ENCODE results near the gene GGPS1.
"Not testable (repeated sequence)": the region's sequence is repeated elsewhere in the genome, so short reads cannot be mapped to it uniquely, and the experiment has no call there.

The GGPS1 gene

GRCh38 chr1:235328271-235329138 is at the start of gene GGPS1:
Gene GGPS1, plus strand, starts transcription at chr1:235328570. Its CDS starts 6,695 bp downstream, at chr1:235335265.
- peak; percentile 98 to 100 for DNase-seq

GRCh38 chr1:235278915-235279292 is 49.5 kb upstream of the GGPS1 start:
- DNase-seq, result no peak

GRCh38 chr1:235279694-235280093 is 48.7 kb upstream of the GGPS1 start:
- DNase-seq, result no peak

GRCh38 chr1:235280467-235280866 is 47.9 kb upstream of the GGPS1 start:
- no peak for DNase-seq

DNA sequence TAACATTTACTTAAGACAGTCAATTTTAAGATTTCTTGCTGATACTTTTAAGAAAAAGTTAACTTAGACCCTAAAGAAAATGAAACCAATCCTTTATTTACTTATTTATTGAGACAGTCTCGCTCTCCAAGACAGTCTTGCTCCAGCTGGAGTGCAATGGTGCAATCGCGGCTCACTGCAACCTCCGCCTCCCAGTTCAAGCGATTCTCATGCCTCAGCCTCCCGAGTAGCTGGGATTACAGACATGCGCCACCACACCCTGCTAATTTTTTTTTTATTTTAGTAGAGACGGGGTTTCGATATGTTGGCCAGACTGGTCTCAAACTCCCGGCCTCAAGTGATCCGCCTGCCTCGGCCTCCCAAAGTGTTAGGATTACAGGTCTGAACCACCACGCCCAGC is 44.7 kb upstream of the GGPS1 start:
- not testable (repeated sequence) for DNase-seq

GRCh38 chr1:235284231-235284769 is 44.1 kb upstream of the GGPS1 start:
- DNase-seq, result no peak

DNA sequence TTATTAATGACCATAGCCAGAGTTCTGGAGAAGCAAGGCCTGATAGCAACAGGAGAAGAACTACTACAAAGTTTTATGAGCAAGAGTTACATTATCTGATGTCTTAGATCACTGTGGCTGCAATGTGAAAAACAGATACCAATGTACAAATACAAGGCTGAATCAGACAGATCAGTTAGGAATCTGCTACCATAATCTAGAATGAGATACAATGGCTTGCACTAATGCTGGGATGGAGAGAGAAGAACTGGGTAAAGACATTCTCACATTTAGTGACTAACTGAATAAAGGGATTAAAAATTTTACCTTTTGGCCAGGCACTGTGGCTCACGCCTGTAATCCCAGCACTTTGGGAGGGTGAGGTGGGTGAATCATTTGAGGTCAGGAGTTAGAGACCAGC is 41.7 kb upstream of the GGPS1 start:
- no peak for DNase-seq

DNA sequence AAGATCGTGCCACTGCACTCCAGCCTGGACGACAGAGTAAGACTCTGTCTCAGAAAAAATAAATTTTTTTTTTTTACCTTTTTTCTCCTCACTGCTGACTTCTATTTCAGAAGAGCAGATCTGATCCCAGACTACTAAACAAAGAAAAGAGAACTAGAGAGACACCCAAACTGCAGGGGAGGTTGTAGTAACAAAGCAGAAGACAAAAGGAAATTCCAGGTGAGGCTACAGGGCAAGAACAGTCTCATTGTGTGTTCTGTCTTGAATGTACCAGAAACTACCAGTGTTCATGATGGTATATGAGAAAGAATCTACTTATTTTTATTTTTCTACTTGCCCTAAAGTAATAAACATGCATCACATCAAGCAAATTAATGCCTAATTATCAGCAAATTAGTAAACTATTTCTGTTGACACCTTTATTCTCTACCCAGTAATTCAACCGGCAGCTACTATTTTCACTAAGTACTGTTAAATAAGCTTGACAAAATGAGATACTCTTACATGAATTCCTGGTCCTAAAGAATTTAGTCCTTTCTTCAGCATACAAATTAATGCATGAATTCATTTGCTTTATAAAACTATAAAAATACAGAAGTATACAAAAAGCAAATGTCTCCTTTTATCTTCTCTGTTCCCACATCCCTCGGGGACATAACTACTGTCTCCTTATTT is 41.0 kb upstream of the GGPS1 start:
- DNase-seq, result no peak

GRCh38 chr1:235289859-235290739 is 38.3 kb upstream of the GGPS1 start:
- no peak for DNase-seq

DNA sequence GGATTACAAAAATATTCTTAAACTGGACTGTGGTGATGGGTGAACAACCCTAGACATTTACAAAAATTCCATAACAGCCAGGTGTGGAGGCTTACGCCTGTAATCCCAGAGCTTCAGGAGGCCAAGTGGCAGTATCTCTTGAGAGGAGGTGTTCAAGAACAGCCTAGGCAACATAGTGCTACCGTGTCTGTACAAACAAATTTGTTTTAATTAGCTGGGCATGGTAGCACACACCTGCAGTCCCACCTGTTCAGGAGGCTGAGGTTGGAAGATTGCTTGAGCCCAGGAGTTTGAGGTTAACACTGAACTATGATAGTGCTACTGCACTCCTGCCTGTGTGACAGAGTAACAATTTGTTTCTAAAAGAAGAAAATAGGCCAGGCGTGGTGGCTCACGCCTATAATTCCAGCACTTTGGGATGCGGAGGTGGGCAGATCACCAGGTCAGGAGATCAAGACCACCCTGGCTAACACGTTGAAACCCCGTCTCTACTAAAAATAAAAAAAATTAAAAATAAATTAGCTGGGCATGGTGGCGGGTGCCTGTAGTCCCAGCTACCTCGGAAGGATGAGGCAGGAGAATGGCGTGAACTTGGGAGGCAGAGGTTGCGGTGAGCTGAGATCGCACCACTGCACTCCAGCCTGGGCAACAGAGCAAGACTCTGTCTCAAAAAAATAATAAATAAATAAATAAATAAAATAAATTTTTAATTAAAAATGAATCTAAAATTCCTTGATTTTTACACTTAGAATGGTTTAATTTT is 37.4 kb upstream of the GGPS1 start:
- DNase-seq, result no peak

DNA sequence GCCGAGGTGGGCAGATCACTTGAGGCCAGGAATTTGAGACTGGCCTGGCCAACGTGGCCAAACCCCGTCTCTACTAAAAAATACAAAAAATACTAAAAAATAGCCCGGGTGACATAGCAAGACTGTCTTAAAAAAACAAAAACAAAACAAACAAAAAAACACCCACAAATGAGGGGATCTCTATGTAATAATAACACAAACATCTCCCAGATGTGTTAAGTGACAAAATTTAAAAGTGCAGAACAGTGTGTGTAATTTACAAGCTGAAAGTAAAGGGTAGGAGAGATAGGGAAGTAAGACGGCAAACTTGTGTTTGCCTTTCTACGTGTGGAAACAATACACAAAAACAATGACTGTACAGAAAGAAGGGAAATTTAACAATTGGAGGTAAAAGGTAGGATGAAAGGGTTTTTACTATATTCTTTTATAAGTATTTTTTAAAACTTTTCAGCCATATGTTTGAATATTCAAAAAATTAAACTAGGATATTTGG is 36.7 kb upstream of the GGPS1 start:
- DNase-seq, result no peak

DNA sequence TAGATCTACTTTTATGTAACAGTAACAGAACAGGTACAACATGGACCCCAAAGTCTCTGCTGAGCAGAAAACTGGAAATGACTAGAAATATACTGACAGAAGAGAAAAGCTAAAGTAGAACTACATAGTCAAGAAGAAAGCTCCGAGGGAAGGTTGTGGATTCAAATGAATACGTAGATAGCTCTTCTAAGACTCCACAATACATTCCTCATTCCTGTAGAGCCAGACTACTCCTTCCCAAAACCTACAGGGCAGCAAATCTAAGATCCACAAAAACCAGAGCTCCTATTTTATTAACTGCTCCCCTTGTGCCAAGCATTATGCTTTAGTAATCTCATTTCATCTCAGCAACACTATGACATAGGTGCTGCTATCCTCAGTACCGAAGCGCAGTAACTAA is 35.6 kb upstream of the GGPS1 start:
- DNase-seq, result no peak

DNA sequence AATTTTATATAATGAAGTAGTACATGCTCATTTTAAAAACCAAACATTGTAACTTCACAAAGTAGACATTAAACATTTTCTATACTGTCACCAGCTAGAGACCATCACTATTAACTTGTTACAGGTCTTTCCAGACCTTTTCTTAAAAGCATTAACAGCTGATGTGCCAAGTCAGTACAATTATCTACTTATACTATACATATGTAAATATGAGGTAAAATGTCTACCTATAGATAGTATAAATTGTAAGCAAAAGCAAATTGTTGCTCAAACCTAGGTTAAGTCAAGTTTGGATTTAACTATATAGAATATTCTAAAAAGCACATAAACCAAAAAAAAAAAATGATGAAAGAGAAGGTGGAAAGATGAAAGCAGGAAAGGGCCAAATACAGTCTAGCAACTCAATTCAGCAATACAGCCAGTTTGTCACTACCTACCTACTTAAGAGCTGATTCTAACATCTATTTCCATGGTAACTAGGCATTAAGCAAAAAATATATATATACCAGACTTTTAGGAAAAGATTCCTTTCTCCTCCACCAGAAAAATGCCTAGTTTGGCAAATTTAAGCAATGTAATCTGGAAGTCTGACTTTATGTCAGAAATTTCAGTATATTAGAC is 34.9 kb upstream of the GGPS1 start:
- DNase-seq, result no peak

- DNase-seq, result no peak
Observed at GRCh38 chr1:235295902-235296350, 32.4 kb upstream of the GGPS1 start.

DNA sequence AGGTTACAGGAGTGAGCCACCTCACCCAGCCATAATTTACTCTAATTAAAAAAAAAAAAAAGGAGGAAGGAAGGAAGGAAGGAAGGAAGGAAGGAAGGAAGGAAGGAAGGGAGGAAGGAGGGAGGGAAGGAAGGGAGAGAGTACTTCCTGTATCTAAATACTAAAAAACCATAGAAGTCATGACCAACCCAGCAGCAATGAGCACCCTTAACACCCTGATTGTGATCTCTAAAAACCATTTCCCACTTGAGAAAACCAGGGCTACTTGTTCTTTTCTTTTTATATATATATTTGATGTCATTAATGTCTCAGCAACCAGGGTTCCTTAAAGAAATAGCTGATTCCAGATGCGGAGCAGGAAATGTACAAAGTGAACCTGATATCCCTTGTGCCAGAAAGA is 31.6 kb upstream of the GGPS1 start:
- no peak for DNase-seq

- no peak for DNase-seq
Observed at GRCh38 chr1:235297579-235297978, 30.8 kb upstream of the GGPS1 start.

DNA sequence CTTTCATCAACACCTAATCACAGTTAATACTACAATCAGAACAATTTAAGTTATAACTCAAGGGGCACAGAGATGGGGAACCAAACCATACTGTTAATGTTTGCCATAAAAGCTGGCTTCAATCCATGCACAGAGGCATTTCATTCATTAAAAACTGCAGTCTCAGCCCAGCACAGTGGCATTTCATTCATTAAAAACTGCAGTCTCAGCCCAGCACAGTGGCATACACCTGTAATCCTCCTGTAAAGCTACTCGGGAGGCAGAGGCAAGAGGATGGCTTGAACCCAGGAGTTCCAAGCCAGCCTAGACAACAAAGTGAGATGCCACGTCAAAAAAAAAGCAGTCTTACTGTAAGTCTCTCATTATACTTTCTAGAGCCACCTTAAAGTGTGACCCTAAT is 29.6 kb upstream of the GGPS1 start:
- DNase-seq, result no peak

DNA sequence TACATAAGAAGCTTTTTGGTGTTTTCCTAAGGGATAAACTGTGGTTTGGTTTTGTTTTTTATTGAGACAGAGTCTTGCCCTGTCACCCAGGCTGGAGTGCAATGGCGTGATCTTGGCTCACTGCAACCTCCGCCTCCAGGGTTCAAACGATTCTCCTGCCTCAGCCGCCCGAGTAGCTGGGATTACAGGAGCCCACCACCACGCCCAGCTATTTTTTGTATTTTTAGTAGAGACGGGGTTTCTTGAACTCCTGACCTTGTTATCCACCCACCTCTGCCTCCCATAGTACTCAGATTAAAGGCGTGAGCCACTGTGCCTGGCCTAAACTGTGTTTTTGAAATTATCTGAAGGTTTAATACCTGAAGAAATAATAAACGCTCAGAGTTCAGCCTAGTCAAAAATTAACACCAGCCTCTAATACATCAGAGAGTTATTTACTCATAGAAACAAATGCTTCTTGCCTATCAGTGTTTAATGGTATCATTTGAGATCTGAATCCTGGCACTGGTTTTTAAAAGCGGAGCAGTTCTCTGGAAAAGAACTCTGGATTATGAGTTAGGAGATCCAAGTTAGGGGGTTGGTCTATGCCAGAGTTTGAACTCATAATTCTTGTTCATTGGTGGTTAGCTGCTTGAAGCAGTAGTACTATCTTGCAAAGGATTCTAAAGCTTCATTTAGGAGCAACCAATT is 29.1 kb upstream of the GGPS1 start:
- no peak for DNase-seq

- DNase-seq, result no peak
Observed at GRCh38 chr1:235302143-235302542, 26.2 kb upstream of the GGPS1 start.

DNA sequence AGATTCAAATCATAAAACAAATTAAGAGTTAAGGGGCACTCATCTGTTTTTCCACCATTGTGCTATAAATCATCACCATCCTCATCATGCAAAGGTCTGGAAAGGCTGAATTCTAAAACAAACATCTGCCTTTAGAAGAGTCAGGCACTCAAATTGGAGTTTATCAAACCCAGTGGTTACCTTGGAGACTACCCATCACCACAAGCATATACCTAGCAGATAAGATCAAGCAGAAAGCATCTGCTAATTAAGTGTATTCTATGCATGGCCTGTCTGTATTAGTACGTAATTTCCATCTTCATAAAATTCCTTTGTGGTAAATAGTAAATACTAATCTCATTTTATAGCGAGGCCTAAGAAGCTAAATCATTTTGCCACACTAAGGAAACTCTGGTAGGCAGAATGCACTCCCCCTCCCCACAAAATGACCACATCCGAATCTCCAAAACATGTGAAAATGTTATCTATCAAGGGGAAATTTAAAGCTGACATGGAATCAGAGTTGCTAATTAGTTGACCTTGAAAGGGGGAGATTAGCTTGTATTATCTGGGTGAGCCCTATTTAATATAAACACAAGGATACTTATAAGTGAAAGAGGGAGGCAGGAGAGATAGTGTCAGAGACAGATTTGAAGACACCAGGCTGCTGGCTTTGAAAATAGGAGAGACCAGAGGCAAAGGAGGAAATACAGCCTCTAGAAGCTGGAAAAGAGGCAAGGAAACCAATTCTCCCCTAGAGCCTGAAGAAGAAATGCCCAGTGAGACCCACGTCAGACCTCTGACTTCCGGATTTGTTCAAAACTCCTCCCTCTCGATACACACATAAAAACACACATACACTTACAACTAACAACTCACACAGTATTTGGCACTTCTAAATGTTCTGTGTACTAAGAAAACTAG is 23.6 kb upstream of the GGPS1 start:
- DNase-seq, result no peak

Data from stimulated activated CD4-positive, alpha-beta T cell treated with anti-CD3 and anti-CD28 coated beads, Interleukin-4, amount 100 ng/mL, for 4 hours (primary cell).